Measurements from ENCODE around the gene SCML2. TPM values are rescaled to one million over a fixed set of nuclear protein-coding genes. Genes with fewer than 3 reads are reported as not detected.

Gene SCML2
- total RNA-seq, 2 donors from 2014 or later: 2.2 to 3.5 TPM

- ATAC-seq (replicated peaks): no peak
- no peaks in the 10 kb centered on the region for H3K27me3 Mint-ChIP-seq
Observed at GRCh38 chrX:18210470-18210869, 144.0 kb downstream of the SCML2 start.

GRCh38 chrX:18206657-18207056 lies 147.8 kb downstream of the SCML2 start:
- Mint-ChIP-seq H3K27me3 (no peaks in the 10 kb centered on the region), H3K4me1 (no peaks in the 10 kb centered on the region), H3K36me3 (ENCODE audit: low read depth) (no peaks in the 10 kb centered on the region), H3K27ac (no peak overlapping the region), H3K9me3 (no peaks in the 10 kb centered on the region), H3K4me3 (no peak overlapping the region)
- no peak for ATAC-seq (replicated peaks)

More at GRCh38 chrX:18210470-18210869, 144.0 kb downstream of the SCML2 start:
- Mint-ChIP-seq H3K9me3 (no peaks in the 10 kb centered on the region), H3K4me3 (no peak overlapping the region), H3K27ac (no peak overlapping the region), H3K4me1 (no peaks in the 10 kb centered on the region), H3K36me3 (ENCODE audit: low read depth) (no peaks in the 10 kb centered on the region)

GRCh38 chrX:18203631-18204030 lies 150.9 kb downstream of the SCML2 start:
- Mint-ChIP-seq H3K27me3 (no peaks in the 10 kb centered on the region), H3K36me3 (ENCODE audit: low read depth) (no peaks in the 10 kb centered on the region), H3K4me1 (no peaks in the 10 kb centered on the region), H3K4me3 (no peak overlapping the region), H3K9me3 (no peaks in the 10 kb centered on the region), H3K27ac (no peak overlapping the region)
- no peak for ATAC-seq (replicated peaks)

GRCh38 chrX:18194688-18195087 lies 159.8 kb downstream of the SCML2 start:
- Mint-ChIP-seq H3K4me3 (no peak overlapping the region), H3K27ac (no peak overlapping the region), H3K9me3 (no peaks in the 10 kb centered on the region), H3K36me3 (ENCODE audit: low read depth) (no peaks in the 10 kb centered on the region), H3K27me3 (no peaks in the 10 kb centered on the region), H3K4me1 (no peaks in the 10 kb centered on the region)
- no peak for ATAC-seq (replicated peaks)

Other genes with a start within 250 kb of the SCML2 start
- not detected for gene BEND2, start 133.8 kb downstream of the SCML2 start, total RNA-seq
- 1 to 10 TPM in 1 of 2 donors, under 1 TPM in 1; 0.95 to 1.7 TPM for gene CDKL5, start 70.9 kb upstream of the SCML2 start, total RNA-seq